ENCODE data around the gene CAMSAP1. TPM values are rescaled to one million over a fixed set of nuclear protein-coding genes. Genes with fewer than 3 reads are reported as not detected.

CAMSAP1 gene
- total RNA-seq, 1 donor from 2014 or later = 20.0 TPM

GRCh38 chr9:135777623-135778177, 129.6 kb downstream of the CAMSAP1 start:
- H3K27me3 ChIP-seq (ENCODE audit: low read depth) = peaks cover 7% of the 10 kb centered on the region
- no peaks in the 10 kb centered on the region for H3K36me3 ChIP-seq
- no peak overlapping the region for H3K27ac ChIP-seq (replicated peaks)
- DNase-seq = no peak
- no peaks in the 10 kb centered on the region for H3K9me3 ChIP-seq (replicated peaks)
- no peak overlapping the region for H3K4me3 ChIP-seq
- no peaks in the 10 kb centered on the region for H3K4me1 ChIP-seq
- intact Hi-C loops (cut with micrococcal nuclease) = no loop called here
- TF ChIP-seq, protein P1, sequence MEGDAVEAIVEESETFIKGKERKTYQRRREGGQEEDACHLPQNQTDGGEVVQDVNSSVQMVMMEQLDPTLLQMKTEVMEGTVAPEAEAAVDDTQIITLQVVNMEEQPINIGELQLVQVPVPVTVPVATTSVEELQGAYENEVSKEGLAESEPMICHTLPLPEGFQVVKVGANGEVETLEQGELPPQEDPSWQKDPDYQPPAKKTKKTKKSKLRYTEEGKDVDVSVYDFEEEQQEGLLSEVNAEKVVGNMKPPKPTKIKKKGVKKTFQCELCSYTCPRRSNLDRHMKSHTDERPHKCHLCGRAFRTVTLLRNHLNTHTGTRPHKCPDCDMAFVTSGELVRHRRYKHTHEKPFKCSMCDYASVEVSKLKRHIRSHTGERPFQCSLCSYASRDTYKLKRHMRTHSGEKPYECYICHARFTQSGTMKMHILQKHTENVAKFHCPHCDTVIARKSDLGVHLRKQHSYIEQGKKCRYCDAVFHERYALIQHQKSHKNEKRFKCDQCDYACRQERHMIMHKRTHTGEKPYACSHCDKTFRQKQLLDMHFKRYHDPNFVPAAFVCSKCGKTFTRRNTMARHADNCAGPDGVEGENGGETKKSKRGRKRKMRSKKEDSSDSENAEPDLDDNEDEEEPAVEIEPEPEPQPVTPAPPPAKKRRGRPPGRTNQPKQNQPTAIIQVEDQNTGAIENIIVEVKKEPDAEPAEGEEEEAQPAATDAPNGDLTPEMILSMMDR (IDR thresholded peaks at IDR 0.05; ENCODE audit: borderline replicate concordance) = no peak

GRCh38 chr9:135776893-135777622, 130.3 kb downstream of the CAMSAP1 start:
- TF ChIP-seq, protein P1 (IDR thresholded peaks at IDR 0.05; ENCODE audit: borderline replicate concordance) = no peak
- intact Hi-C loops (cut with micrococcal nuclease) = no loop called here
- no peak for DNase-seq
- Histone ChIP-seq H3K27ac (replicated peaks) (no peak overlapping the region), H3K4me1 (no peaks in the 10 kb centered on the region), H3K27me3 (ENCODE audit: low read depth) (peaks cover 14% of the 10 kb centered on the region), H3K4me3 (no peak overlapping the region), H3K36me3 (no peaks in the 10 kb centered on the region), H3K9me3 (replicated peaks) (no peaks in the 10 kb centered on the region)

GRCh38 chr9:135775911-135776310, 131.4 kb downstream of the CAMSAP1 start:
- intact Hi-C loops (cut with micrococcal nuclease) = no loop called here
- no peak overlapping the region for H3K27ac ChIP-seq (replicated peaks)

DNA sequence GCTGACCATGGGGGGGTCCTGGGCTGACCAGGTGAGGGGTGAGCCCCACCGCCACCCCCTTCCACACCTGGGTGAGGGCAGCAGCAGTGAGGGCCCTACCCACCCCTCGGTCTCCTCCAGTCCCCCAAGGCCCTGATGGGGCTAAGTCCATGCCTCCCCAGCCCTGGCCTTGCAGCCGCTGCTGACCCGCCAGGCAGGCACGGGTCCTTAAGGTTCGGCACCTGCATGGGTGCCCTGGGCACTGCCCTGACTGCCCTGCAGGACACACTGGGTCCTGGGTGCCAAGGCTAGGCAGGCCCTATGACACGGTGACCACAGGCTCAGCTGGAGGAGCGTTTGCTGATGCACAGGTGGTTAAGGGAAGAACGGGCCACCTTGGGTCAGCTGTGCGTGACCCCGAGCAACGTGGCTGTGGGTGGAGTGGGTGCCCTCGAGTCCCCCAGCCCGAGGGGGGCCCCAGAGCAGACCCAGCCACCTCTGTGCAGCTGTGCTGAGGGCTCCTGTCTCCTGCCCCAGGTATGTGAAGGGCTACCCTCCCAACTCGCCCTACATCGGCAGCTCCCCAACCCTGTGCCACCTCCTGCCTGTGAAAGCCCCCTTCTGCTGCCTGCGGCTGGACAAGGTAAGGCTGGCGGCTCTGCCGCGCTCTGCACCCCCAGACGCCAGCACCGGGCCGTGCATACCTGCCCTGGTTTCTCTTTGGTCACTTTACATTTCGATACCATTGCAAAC, 132.4 kb downstream of the CAMSAP1 start:
- Histone ChIP-seq H3K4me3 (no peak overlapping the region), H3K27me3 (ENCODE audit: low read depth) (peaks cover 24% of the 10 kb centered on the region), H3K4me1 (no peaks in the 10 kb centered on the region), H3K36me3 (no peaks in the 10 kb centered on the region), H3K9me3 (replicated peaks) (no peaks in the 10 kb centered on the region), H3K27ac (replicated peaks) (no peak overlapping the region)
- TF ChIP-seq, protein P1 (IDR thresholded peaks at IDR 0.05; ENCODE audit: borderline replicate concordance) = no peak
- DNase-seq = no peak
- intact Hi-C loops (cut with micrococcal nuclease) = no loop called here

More at GRCh38 chr9:135775911-135776310, 131.4 kb downstream of the CAMSAP1 start:
- Histone ChIP-seq H3K4me1 (no peaks in the 10 kb centered on the region), H3K4me3 (no peak overlapping the region), H3K9me3 (replicated peaks) (no peaks in the 10 kb centered on the region), H3K27me3 (ENCODE audit: low read depth) (peaks cover 19% of the 10 kb centered on the region), H3K36me3 (no peaks in the 10 kb centered on the region)
- DNase-seq = no peak
- TF ChIP-seq, protein P1 (IDR thresholded peaks at IDR 0.05; ENCODE audit: borderline replicate concordance) = no peak

DNA sequence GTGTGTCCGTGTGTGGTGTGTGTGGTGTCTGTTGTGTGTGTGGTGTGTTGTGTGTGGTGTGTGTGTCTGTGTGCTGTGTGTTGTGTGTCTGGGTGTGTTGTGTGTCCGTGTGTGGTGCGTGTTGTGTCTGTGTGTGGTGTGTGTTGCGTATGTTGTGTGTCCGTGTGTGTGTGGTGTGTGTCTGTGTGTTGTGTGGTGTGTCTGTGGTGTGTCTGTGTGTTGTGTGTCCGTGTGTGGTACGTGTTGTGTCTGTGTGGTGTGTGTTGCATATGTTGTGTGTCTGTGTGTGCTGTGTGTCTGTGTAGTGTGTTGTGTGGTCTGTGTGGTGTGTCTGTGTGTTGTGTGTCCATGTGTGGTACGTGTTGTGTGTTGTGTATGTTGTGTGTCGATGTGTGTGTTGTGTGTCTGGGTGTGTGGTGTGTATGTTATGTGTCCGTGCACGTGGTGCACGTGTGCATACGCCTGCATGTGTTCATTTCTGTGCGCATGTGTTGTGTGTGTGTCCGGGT, 133.1 kb downstream of the CAMSAP1 start:
- TF ChIP-seq, protein P1 (IDR thresholded peaks at IDR 0.05; ENCODE audit: borderline replicate concordance) = no peak
- Histone ChIP-seq H3K36me3 (no peaks in the 10 kb centered on the region), H3K4me1 (no peaks in the 10 kb centered on the region), H3K27ac (replicated peaks) (no peak overlapping the region), H3K4me3 (no peak overlapping the region), H3K27me3 (ENCODE audit: low read depth) (peaks cover 27% of the 10 kb centered on the region), H3K9me3 (replicated peaks) (no peaks in the 10 kb centered on the region)
- DNase-seq = no peak
- intact Hi-C loops (cut with micrococcal nuclease) = no loop called here
